ENCODE measurements around the gene OR5B2. TPM values are rescaled to one million over a fixed set of nuclear protein-coding genes. Genes with fewer than 3 reads are reported as not detected.

The OR5B2 gene
- total RNA-seq, 1 experiment from 2014 or later = not detected

DNA sequence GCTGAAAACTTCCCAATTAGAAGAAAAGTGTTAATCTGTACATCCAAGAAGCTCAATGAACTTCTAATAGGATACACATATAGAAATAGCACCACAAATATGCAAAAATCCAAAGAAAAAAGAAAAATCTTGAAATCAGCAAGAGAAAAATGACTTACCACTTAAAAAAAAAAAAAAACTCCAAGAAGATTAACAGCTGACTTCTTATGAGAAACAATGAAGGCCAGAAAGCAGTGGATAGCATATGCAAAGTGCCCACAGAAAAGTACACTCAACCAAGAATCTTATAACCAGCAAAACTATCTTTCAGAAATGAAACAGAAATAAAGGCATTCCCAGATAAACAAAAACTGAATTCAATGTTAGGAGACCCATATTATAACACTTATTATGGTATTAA lies 44.0 kb upstream of the OR5B2 start:
- no peak overlapping the region for H2AFZ ChIP-seq (ENCODE audit: low read length)
- no peak overlapping the region for H3K56ac ChIP-seq (ENCODE audit: insufficient read length, low read depth, low read length)
- H4K20me1 ChIP-seq (ENCODE audit: control insufficient read depth, insufficient read depth, insufficient read length) = no peaks in the 10 kb centered on the region
- Mint-ChIP-seq H3K36me3 (ENCODE audit: insufficient read depth in 1 of 3, low read depth in 3 of 3) (peaks cover 4 to 27% (median 13%) of the 10 kb centered on the region in 3 experiments; a peak in 6 of 7 replicates), H3K27me3 (ENCODE audit: low read depth) (0 out of 2 replicates have a peak, but pooled peaks cover 1% of the 10 kb centered on the region), H3K4me1 (no peaks in the 10 kb centered on the region), H3K4me3 (no peak overlapping the region), H3K27ac (no peak overlapping the region), H3K9me3 (peaks cover 50 to 55% of the 10 kb centered on the region in 2 experiments)
- no peak overlapping the region for H3K23ac ChIP-seq (ENCODE audit: insufficient read length, low read depth, low read length)
- no peak overlapping the region for H3K4ac ChIP-seq (ENCODE audit: low read depth, low read length)
- no peaks in the 10 kb centered on the region for H3K79me1 ChIP-seq (ENCODE audit: insufficient read depth, low read depth, low read length, poor library complexity, severe bottlenecking)
- no peak overlapping the region for H4K8ac ChIP-seq (replicated peaks; ENCODE audit: insufficient read length, low read depth, low read length)
- H3K9ac ChIP-seq (ENCODE audit: extremely low read depth, insufficient read length, low read length) = no peak overlapping the region
- no peaks in the 10 kb centered on the region for H3K9me3 ChIP-seq (ENCODE audit: control insufficient read depth, low read depth, low read length)
- H4K5ac ChIP-seq (ENCODE audit: insufficient read length, low read depth, low read length) = no peak overlapping the region
- no peak overlapping the region for H2AK5ac ChIP-seq (ENCODE audit: insufficient read length, low read length)
- H2BK20ac ChIP-seq (ENCODE audit: low read depth, low read length, poor library complexity, severe bottlenecking) = no peak overlapping the region
- DNase-seq = no peak
- no peak overlapping the region for H2BK12ac ChIP-seq (ENCODE audit: insufficient read length, low read depth, low read length)
- H3K4me2 ChIP-seq (ENCODE audit: insufficient read depth, insufficient read length, low read length) = no peak overlapping the region
- H3K27ac ChIP-seq (ENCODE audit: insufficient read length, low read depth, low read length) = no peak overlapping the region
- H3T11ph ChIP-seq (ENCODE audit: low read length) = no peak overlapping the region
- no peaks in the 10 kb centered on the region for H3K23me2 ChIP-seq (ENCODE audit: insufficient read length, low read depth, low read length, poor library complexity, severe bottlenecking)
- no peak overlapping the region for H2BK120ac ChIP-seq (ENCODE audit: low read depth, low read length, poor library complexity, severe bottlenecking)
- no peak overlapping the region for H3K14ac ChIP-seq (ENCODE audit: insufficient read depth, low read length)
- no peaks in the 10 kb centered on the region for H3K4me1 ChIP-seq (ENCODE audit: insufficient read depth, low read length)
- no peak overlapping the region for H4K91ac ChIP-seq (ENCODE audit: insufficient read length, low read depth, low read length)
- H2BK5ac ChIP-seq (ENCODE audit: insufficient read length, low read length) = no peak overlapping the region
- H3K27me3 ChIP-seq (ENCODE audit: insufficient read depth, low read length) = no peaks in the 10 kb centered on the region
- no peaks in the 10 kb centered on the region for H3K79me2 ChIP-seq (ENCODE audit: insufficient read depth, low read length)
- no peak overlapping the region for H2BK15ac ChIP-seq (ENCODE audit: low read depth, low read length)
- H3K18ac ChIP-seq (ENCODE audit: insufficient read length, low read depth, low read length) = no peak overlapping the region
- TF ChIP-seq, protein P1, sequence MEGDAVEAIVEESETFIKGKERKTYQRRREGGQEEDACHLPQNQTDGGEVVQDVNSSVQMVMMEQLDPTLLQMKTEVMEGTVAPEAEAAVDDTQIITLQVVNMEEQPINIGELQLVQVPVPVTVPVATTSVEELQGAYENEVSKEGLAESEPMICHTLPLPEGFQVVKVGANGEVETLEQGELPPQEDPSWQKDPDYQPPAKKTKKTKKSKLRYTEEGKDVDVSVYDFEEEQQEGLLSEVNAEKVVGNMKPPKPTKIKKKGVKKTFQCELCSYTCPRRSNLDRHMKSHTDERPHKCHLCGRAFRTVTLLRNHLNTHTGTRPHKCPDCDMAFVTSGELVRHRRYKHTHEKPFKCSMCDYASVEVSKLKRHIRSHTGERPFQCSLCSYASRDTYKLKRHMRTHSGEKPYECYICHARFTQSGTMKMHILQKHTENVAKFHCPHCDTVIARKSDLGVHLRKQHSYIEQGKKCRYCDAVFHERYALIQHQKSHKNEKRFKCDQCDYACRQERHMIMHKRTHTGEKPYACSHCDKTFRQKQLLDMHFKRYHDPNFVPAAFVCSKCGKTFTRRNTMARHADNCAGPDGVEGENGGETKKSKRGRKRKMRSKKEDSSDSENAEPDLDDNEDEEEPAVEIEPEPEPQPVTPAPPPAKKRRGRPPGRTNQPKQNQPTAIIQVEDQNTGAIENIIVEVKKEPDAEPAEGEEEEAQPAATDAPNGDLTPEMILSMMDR (conservative IDR thresholded peaks at IDR 0.05) = no peak
